GM06990 (cell line): ENCODE measurements around the gene SMPD4.
"Not testable (repeated sequence)": the region's sequence is repeated elsewhere in the genome, so short reads cannot be mapped to it uniquely, and the experiment has no call there.

Experiments
- DNase-seq: peaks from one replicate; pipeline ENCODE4 v3.0.0-alpha.2; 2011; ENCODE audit not compliant: insufficient read length; ENCODE audit errors: extremely low read depth
- H3K27me3 ChIP-seq: replicated peaks from 2 replicates; pipeline ENCODE4 v1.6.0; 2011; ENCODE audit warnings: low read length; ENCODE audit not compliant: control insufficient read depth, insufficient read depth
- H3K36me3 ChIP-seq: 2 replicates; pipeline ENCODE4 v1.5.1; 2011; ENCODE audit warnings: low read length; ENCODE audit not compliant: control insufficient read depth, insufficient read depth
- H3K4me3 ChIP-seq: replicated peaks from 2 replicates; pipeline ENCODE4 v1.5.1; 2011; ENCODE audit warnings: low read depth, mild to moderate bottlenecking, control low read depth, low read length
- TF ChIP-seq, protein P1 (sequence below): IDR thresholded peaks from 2 replicates; pipeline ENCODE4 v1.5.1; 2011; ENCODE audit warnings: low read length, control low read depth, mild to moderate bottlenecking, inconsistent platforms; ENCODE audit not compliant: insufficient read depth, poor library complexity, severe bottlenecking

The SMPD4 gene

DNA sequence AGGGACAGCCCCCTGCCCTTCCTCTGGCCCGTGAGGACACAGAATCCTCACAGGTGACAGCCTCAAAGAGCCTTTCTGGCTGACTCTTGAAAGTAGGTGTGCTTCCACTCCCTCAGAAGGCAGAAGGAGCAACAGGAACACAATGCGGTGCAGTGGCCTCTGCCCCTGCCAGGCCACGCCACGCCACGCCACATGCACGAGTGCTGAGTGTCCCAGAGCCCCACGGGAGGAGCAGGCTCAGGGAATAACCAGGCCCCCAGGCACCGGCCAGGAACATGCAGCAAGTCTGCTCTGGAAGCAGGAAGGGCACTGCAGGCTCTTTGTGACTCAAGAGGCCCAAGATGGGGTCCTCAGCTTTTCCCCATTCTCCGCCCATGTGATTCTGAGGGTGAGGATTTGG lies 18.4 kb downstream of the SMPD4 start:
- Histone ChIP-seq H3K36me3 (peaks cover 13% of the 10 kb centered on the region), H3K4me3 (no peak overlapping the region), H3K27me3 (no peaks in the 10 kb centered on the region)
- DNase-seq: no peak
- TF ChIP-seq, protein P1, sequence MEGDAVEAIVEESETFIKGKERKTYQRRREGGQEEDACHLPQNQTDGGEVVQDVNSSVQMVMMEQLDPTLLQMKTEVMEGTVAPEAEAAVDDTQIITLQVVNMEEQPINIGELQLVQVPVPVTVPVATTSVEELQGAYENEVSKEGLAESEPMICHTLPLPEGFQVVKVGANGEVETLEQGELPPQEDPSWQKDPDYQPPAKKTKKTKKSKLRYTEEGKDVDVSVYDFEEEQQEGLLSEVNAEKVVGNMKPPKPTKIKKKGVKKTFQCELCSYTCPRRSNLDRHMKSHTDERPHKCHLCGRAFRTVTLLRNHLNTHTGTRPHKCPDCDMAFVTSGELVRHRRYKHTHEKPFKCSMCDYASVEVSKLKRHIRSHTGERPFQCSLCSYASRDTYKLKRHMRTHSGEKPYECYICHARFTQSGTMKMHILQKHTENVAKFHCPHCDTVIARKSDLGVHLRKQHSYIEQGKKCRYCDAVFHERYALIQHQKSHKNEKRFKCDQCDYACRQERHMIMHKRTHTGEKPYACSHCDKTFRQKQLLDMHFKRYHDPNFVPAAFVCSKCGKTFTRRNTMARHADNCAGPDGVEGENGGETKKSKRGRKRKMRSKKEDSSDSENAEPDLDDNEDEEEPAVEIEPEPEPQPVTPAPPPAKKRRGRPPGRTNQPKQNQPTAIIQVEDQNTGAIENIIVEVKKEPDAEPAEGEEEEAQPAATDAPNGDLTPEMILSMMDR: no peak

DNA sequence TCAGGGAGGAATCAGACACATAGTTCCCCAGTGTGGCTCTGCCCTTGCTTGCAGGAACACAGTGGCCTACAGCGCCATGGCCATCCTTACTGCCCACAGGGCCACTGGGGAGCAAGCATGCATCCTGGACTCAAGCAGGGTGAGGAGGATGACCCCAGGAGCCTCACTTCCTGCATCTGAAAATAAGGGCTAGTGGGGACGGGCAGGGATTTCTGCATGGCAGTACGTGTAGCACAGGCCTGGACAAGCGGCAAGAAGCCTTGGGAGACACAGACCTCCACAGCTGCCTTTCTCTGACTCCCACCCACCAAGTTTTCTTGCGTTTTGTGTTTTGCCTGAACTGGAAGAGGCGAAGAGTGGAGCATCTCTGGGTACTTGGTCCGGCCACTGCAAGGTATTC lies 18.9 kb downstream of the SMPD4 start:
- not testable (repeated sequence) for H3K27me3 ChIP-seq, H3K4me3 ChIP-seq, DNase-seq
- H3K36me3 ChIP-seq: peaks cover 13% of the 10 kb centered on the region

DNA sequence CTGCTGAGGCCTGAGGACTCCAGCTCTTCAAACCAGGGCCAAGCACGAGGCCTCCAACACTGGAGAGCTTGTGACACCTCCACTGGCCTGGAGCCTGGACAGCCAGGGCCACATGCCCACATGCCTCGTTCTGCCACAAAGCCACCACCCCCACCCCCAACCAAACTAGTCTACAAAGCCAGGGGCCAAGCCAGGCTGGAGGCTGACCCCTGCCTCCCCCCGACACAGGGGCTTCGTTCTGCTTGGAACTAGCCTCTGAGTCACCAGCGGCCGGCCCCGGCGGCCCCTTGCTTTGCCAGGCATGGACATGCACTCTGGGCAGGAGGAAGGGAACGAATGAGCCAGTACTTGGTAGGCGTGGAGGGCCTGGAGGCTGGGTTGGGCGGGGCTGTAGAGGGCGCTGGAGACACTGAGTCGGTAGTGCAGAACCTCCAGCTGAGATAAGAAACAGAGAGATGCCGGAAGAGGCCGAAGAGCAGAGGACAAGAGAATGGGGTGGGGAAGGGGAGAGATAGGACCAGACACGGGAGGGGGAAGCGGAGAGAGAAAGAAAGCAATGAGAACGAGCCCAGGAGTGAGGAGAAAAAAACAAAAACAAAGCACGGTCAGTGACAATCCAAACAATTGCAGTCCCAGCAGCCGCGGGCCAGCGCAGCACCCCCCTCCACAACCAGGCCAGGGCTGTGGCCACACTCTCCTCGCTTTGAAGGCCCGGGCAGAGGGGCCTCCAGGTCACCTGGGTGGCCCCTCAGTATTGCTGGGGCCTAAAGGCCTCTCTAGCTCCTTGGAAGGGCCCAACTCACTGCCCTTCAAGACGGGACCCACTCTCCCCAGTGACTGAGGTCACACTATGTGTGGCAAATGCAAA lies 20.3 kb downstream of the SMPD4 start:
- not testable (repeated sequence) for DNase-seq, H3K4me3 ChIP-seq, H3K27me3 ChIP-seq
- H3K36me3 ChIP-seq: peaks cover 11% of the 10 kb centered on the region

DNA sequence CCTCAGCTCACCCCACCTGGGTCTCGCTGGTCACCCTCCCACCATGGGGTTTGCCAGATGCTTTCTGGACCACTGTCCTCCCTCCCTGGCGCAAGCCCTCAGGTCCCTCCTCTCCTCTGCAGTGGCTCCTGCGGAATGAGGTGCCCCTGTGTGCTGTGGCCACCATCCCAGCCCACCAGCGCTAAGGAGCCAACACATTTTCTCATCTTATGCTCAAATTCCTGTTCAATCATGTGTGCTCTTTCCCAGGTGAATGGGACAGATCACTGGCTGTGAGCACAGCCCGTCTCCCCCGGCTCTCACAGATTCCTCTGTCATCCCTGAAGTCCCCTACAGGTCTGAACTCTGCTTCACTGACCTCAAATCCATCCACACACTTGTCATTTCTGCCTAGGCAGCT lies 21.3 kb downstream of the SMPD4 start:
- Histone ChIP-seq H3K36me3 (peaks cover 13% of the 10 kb centered on the region), H3K27me3 (no peaks in the 10 kb centered on the region), H3K4me3 (no peak overlapping the region)
- DNase-seq: no peak
- TF ChIP-seq, protein P1: no peak

DNA sequence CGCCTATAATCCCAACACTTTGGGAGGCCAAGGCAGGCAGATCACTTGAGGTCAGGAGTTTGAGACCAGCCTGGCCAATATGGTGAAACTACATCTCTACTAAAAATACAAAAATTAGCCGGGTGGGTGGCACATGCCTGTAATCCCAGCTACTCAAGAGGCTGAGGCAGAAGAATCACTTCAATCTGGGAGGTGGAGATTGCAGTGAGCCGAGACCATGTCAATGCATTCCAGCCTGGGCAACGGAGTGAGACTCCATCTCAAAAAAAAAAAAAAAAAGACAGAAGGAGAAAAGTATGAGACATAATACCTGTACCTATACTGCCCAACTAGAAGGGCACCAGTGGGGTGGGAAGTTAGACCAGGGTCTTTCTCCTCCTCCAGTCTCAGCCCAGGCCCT lies 22.0 kb downstream of the SMPD4 start:
- H3K4me3 ChIP-seq, H3K27me3 ChIP-seq, DNase-seq: not testable (repeated sequence)
- H3K36me3 ChIP-seq: peaks cover 13% of the 10 kb centered on the region

DNA sequence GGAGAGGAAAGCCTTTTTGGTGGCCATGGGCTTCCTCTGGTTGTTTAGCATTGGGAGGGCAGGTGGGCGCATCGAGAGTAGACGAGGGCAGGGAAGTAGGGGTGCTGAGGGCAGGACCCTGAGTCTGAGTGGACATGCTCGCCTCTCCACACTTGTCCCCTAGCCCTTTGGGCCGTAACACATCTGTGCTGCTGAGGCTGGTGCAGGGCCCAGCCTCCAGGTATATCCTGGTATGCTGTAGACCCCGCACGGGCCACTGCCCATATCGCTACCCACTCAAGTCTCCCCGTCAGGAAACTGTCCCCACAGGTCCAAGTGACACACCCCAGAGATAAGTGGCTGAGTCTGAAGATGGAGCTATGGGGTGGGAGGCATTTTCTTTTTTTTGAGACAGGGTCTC lies 22.8 kb downstream of the SMPD4 start:
- peaks cover 9% of the 10 kb centered on the region for H3K36me3 ChIP-seq
- TF ChIP-seq, protein P1: no peak
- no peak for DNase-seq

DNA sequence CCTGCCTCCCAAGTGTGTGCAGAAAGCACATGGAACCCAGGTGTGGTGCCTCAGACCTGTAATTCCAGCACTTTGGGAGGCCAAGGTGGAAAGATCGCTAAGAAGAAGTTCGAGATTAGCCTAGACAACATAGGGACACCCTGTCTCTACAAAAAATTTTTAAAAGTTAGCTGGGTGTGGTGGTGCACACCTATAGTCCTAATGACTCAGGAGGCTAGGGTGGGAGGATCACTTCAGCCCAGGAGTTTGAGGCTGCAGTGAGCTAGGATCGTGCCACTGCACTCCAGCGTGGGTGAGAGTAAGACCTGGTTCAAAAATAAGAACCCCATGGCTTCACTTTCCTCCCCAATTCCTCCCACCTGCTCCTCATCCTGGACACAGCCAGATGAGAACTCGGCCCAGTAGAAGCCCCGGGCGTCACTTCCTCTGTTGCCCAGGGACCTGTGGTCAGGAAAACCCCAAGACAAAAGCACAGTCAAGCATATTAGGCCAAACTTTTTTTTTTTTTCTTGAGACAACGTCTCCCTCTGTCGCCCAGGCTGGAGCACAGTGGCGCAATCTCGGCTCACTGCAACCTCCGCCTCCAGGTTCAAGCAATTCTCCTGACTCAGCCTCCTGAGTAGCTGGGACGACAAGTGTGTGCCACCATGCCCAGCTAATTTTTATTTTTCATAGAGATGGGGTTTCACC lies 23.4 kb downstream of the SMPD4 start:
- not testable (repeated sequence) for H3K36me3 ChIP-seq

More for the DNA sequence above, 22.8 kb downstream of the SMPD4 start:
- Histone ChIP-seq H3K4me3 (no peak overlapping the region), H3K27me3 (no peaks in the 10 kb centered on the region)

DNA sequence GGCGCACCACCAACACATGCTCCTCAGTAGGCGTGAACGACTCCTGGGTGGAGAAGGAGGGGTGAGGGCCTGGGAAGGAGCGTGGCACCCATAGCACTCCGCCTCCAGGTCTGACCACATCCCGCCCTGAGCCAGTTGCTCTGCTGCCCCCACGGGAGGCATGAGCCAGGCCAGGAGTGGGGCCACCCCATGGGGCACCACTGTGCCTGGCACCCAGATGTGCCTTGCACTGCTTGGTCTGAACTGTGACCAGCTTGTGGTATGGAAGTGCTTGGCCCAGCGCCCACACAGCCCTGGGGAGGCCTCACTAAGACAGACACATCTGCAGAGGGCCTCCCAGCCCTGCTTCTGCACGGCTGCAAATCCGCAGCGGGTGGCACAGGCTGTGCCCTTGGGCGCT lies 24.0 kb downstream of the SMPD4 start:
- not testable (repeated sequence) for H3K36me3 ChIP-seq, H3K4me3 ChIP-seq, H3K27me3 ChIP-seq
- peak; percentile 54 for DNase-seq

More for the DNA sequence above, 23.4 kb downstream of the SMPD4 start:
- H3K27me3 ChIP-seq, H3K4me3 ChIP-seq: not testable (repeated sequence)
- peak; percentile 48 for DNase-seq
